Nephron progenitor cell (in vitro differentiated cells): ENCODE results near the gene SLC35C1.

Experiments
- DNase-seq: peaks from one replicate; pipeline ENCODE4 v3.0.0; 2021
- H3K27ac Mint-ChIP-seq: 2 replicates; pipeline ENCODE4 v1.8.0; 2021; ENCODE audit warnings: mild to moderate bottlenecking, moderate library complexity, mixed read lengths
- H3K27me3 Mint-ChIP-seq: 2 replicates; pipeline ENCODE4 v1.8.0; 2021; ENCODE audit warnings: mild to moderate bottlenecking, low read depth, mixed read lengths; ENCODE audit not compliant: poor library complexity
- H3K36me3 Mint-ChIP-seq: 2 replicates; pipeline ENCODE4 v1.8.0; 2021; ENCODE audit warnings: low read depth, mixed read lengths
- H3K4me1 Mint-ChIP-seq: 2 replicates; pipeline ENCODE4 v1.8.0; 2021; ENCODE audit warnings: mixed read lengths
- H3K4me3 Mint-ChIP-seq: 2 replicates; pipeline ENCODE4 v1.8.0; 2021; ENCODE audit warnings: mild to moderate bottlenecking, moderate library complexity, mixed read lengths
- H3K9me3 Mint-ChIP-seq: 2 replicates; pipeline ENCODE4 v1.8.0; 2021; ENCODE audit warnings: mild to moderate bottlenecking, moderate library complexity, mixed read lengths
- CTCF ChIP-seq: fragments of 200-600 bp; sonication (generic); IDR thresholded peaks from 2 replicates; pipeline ENCODE4 v1.5.0; 2021; ENCODE audit warnings: antibody characterized with exemption

SLC35C1 gene

GRCh38 chr11:45794169-45794568 is 10.8 kb upstream of the SLC35C1 start:
- H3K4me1 Mint-ChIP-seq: no peaks in the 10 kb centered on the region
- DNase-seq: no peak
- H3K27me3 Mint-ChIP-seq: peaks cover 28% of the 10 kb centered on the region
- TF ChIP-seq CTCF: no peak
- H3K9me3 Mint-ChIP-seq: no peaks in the 10 kb centered on the region
- H3K27ac Mint-ChIP-seq: no peak overlapping the region
- no peak overlapping the region for H3K4me3 Mint-ChIP-seq
- H3K36me3 Mint-ChIP-seq: no peaks in the 10 kb centered on the region

GRCh38 chr11:45795379-45795778 is 9.6 kb upstream of the SLC35C1 start:
- no peak overlapping the region for H3K27ac Mint-ChIP-seq
- peaks cover 29% of the 10 kb centered on the region for H3K27me3 Mint-ChIP-seq
- H3K9me3 Mint-ChIP-seq: no peaks in the 10 kb centered on the region
- no peaks in the 10 kb centered on the region for H3K36me3 Mint-ChIP-seq
- no peaks in the 10 kb centered on the region for H3K4me1 Mint-ChIP-seq
- H3K4me3 Mint-ChIP-seq: no peak overlapping the region
- TF ChIP-seq CTCF: no peak
- DNase-seq: no peak

GRCh38 chr11:45796461-45796861 is 8.5 kb upstream of the SLC35C1 start:
- H3K4me3 Mint-ChIP-seq: no peak overlapping the region
- no peak for DNase-seq
- no peaks in the 10 kb centered on the region for H3K9me3 Mint-ChIP-seq
- no peaks in the 10 kb centered on the region for H3K36me3 Mint-ChIP-seq
- no peak for TF ChIP-seq CTCF
- no peaks in the 10 kb centered on the region for H3K4me1 Mint-ChIP-seq
- peaks cover 38% of the 10 kb centered on the region for H3K27me3 Mint-ChIP-seq
- H3K27ac Mint-ChIP-seq: no peak overlapping the region

- H3K27me3 Mint-ChIP-seq: peaks cover 42% of the 10 kb centered on the region
- H3K4me3 Mint-ChIP-seq: no peak overlapping the region
- no peaks in the 10 kb centered on the region for H3K36me3 Mint-ChIP-seq
- H3K9me3 Mint-ChIP-seq: no peaks in the 10 kb centered on the region
- H3K27ac Mint-ChIP-seq: no peak overlapping the region
- H3K4me1 Mint-ChIP-seq: no peaks in the 10 kb centered on the region
- no peak for TF ChIP-seq CTCF
- no peak for DNase-seq
Observed at GRCh38 chr11:45798793-45799441, 6.0 kb upstream of the SLC35C1 start.

- H3K27me3 Mint-ChIP-seq: peaks cover 45% of the 10 kb centered on the region
- DNase-seq: no peak
- H3K4me3 Mint-ChIP-seq: no peak overlapping the region
- no peaks in the 10 kb centered on the region for H3K36me3 Mint-ChIP-seq
- TF ChIP-seq CTCF: no peak
- no peaks in the 10 kb centered on the region for H3K9me3 Mint-ChIP-seq
- H3K4me1 Mint-ChIP-seq: no peaks in the 10 kb centered on the region
- no peak overlapping the region for H3K27ac Mint-ChIP-seq
Observed at GRCh38 chr11:45799562-45799961, 5.4 kb upstream of the SLC35C1 start.

- Mint-ChIP-seq H3K4me3 (no peak overlapping the region), H3K27ac (no peak overlapping the region), H3K27me3 (peaks cover 48% of the 10 kb centered on the region), H3K36me3 (no peaks in the 10 kb centered on the region), H3K4me1 (no peaks in the 10 kb centered on the region), H3K9me3 (no peaks in the 10 kb centered on the region)
- TF ChIP-seq CTCF: no peak
- DNase-seq: no peak
Observed at GRCh38 chr11:45800261-45800660, 4.7 kb upstream of the SLC35C1 start.
